Measurements from ENCODE around the gene EMP1. TPM values are rescaled to one million over a fixed set of nuclear protein-coding genes. Genes with fewer than 3 reads are reported as not detected.

The EMP1 gene
- 129 TPM for total RNA-seq
- long read RNA-seq, full-length matches to known transcripts = 19 of 22 reads
- long read RNA-seq, partial matches to known transcripts = 0 of 22 reads
- long read RNA-seq, other reads (novel, unspliced or antisense) = 3 of 22 reads

GRCh38 chr12:13196130-13196921 is at the start of gene EMP1:
TSS of gene EMP1 (plus strand) at chr12:13196726. CDS start at chr12:13211511, 14,785 bp downstream.
- DNase-seq (ENCODE audit: missing footprints) = peak; percentile 90
- intact Hi-C loops (cut with DNase I) = loop anchor here (2.0 to 5.0 kb wide), 3 partner anchors 18 to 194 kb away; partner anchors contain the start of gene HEBP1
- ATAC-seq = peak; percentile 87

- intact Hi-C loops (cut with DNase I) = loop anchor here (2.0 kb wide), 2 partner anchors 47 to 49 kb away; partner anchors contain the start of gene EMP1
- peak; percentile 11 for ATAC-seq
- DNase-seq (ENCODE audit: missing footprints) = no peak
These were observed 48.6 kb upstream of the EMP1 start for GRCh38 chr12:13147688-13148484.

- intact Hi-C loops (cut with DNase I) = no loop called here
- peak; percentile 10 for ATAC-seq
- no peak for DNase-seq (ENCODE audit: missing footprints)
These were observed 48.1 kb upstream of the EMP1 start for GRCh38 chr12:13148485-13148847.

GRCh38 chr12:13149411-13149810 is 47.1 kb upstream of the EMP1 start:
- no peak for DNase-seq (ENCODE audit: missing footprints)
- intact Hi-C loops (cut with DNase I) = loop anchor here (1.0 kb wide), 1 partner anchor 24 kb away; no protein-coding TSS in a partner anchor
- ATAC-seq = no peak

- ATAC-seq = peak; percentile 85
- DNase-seq (ENCODE audit: missing footprints) = peak; percentile 77
- intact Hi-C loops (cut with DNase I) = loop anchor here (2.0 kb wide), 1 partner anchor 53 kb away; no protein-coding TSS in a partner anchor
These were observed 44.2 kb upstream of the EMP1 start for GRCh38 chr12:13152281-13152680.

- ATAC-seq = no peak
- intact Hi-C loops (cut with DNase I) = loop anchor here (2.0 kb wide), 1 partner anchor 54 kb away; no protein-coding TSS in a partner anchor
- no peak for DNase-seq (ENCODE audit: missing footprints)
These were observed 43.8 kb upstream of the EMP1 start for GRCh38 chr12:13152756-13153155.

- DNase-seq (ENCODE audit: missing footprints) (no peak), ATAC-seq (no peak)
- intact Hi-C loops (cut with DNase I) = loop anchor here (2.0 kb wide), 1 partner anchor 54 kb away; no protein-coding TSS in a partner anchor
These were observed 43.3 kb upstream of the EMP1 start for GRCh38 chr12:13153180-13153579.

- no peak for DNase-seq (ENCODE audit: missing footprints)
- intact Hi-C loops (cut with DNase I) = no loop called here
- ATAC-seq = no peak
These were observed 42.4 kb upstream of the EMP1 start for GRCh38 chr12:13154027-13154538.

GRCh38 chr12:13154831-13155230 is 41.7 kb upstream of the EMP1 start:
- intact Hi-C loops (cut with DNase I) = no loop called here
- DNase-seq (ENCODE audit: missing footprints) = no peak
- no peak for ATAC-seq

- ATAC-seq = no peak
- intact Hi-C loops (cut with DNase I) = no loop called here
These were observed 40.2 kb upstream of the EMP1 start for GRCh38 chr12:13156277-13156676.

GRCh38 chr12:13161172-13161571 is 35.4 kb upstream of the EMP1 start:
- no peak for DNase-seq (ENCODE audit: missing footprints)
- no peak for ATAC-seq
- intact Hi-C loops (cut with DNase I) = no loop called here

More at GRCh38 chr12:13156277-13156676, 40.2 kb upstream of the EMP1 start:
- no peak for DNase-seq (ENCODE audit: missing footprints)

- intact Hi-C loops (cut with DNase I) = no loop called here
- ATAC-seq (no peak), DNase-seq (ENCODE audit: missing footprints) (no peak)
These were observed 33.6 kb upstream of the EMP1 start for GRCh38 chr12:13162904-13163303.

GRCh38 chr12:13163868-13164635 is 32.5 kb upstream of the EMP1 start:
- ATAC-seq = no peak
- intact Hi-C loops (cut with DNase I) = no loop called here
- DNase-seq (ENCODE audit: missing footprints) = no peak

- intact Hi-C loops (cut with DNase I) = no loop called here
- no peak for DNase-seq (ENCODE audit: missing footprints)
- no peak for ATAC-seq
These were observed 31.5 kb upstream of the EMP1 start for GRCh38 chr12:13164921-13165616.

- DNase-seq (ENCODE audit: missing footprints) (peak; percentile 73), ATAC-seq (peak; percentile 81)
- intact Hi-C loops (cut with DNase I) = no loop called here
These were observed 30.9 kb upstream of the EMP1 start for GRCh38 chr12:13165617-13166041.

- intact Hi-C loops (cut with DNase I) = no loop called here
- no peak for ATAC-seq
- no peak for DNase-seq (ENCODE audit: missing footprints)
These were observed 29.3 kb upstream of the EMP1 start for GRCh38 chr12:13167226-13167625.

- intact Hi-C loops (cut with DNase I) = no loop called here
- DNase-seq (ENCODE audit: missing footprints) (no peak), ATAC-seq (no peak)
These were observed 28.6 kb upstream of the EMP1 start for GRCh38 chr12:13167906-13168305.

- intact Hi-C loops (cut with DNase I) = no loop called here
- DNase-seq (ENCODE audit: missing footprints) = no peak
- no peak for ATAC-seq
These were observed 27.3 kb upstream of the EMP1 start for GRCh38 chr12:13169272-13169671.

All from Right ventricle myocardium inferior (tissue), 1 donor.